ENCODE results near the gene AGMO. TPM values are rescaled to one million over a fixed set of nuclear protein-coding genes. Genes with fewer than 3 reads are reported as not detected.
"Not testable (repeated sequence)": the region's sequence is repeated elsewhere in the genome, so short reads cannot be mapped to it uniquely, and the experiment has no call there.

Gene AGMO
- total and polyA plus RNA-seq, 12 donors = 0.05 to 0.34 (median 0.15) TPM; not detected in 7

- Histone ChIP-seq H3K4me1 (replicated peaks in 1 of 2) (no peaks in the 10 kb centered on the region), H3K36me3 (replicated peaks in 1 of 2) (no peaks in the 10 kb centered on the region), H3K4me3 (no peak overlapping the region), H3K27ac (no peak overlapping the region), H3K27me3 (no peaks in the 10 kb centered on the region), H3K9me3 (replicated peaks in 1 of 3) (no peaks in the 10 kb centered on the region)
- TF ChIP-seq POLR2A (IDR thresholded peaks at IDR 0.05) = no peak
- no peak for TF ChIP-seq CTCF (IDR thresholded peaks at IDR 0.05)
- intact Hi-C loops (cut with DNase I) = no loop called here
- 55 to 71% (median 65%) methylated on average over 3 of the region's 3 CpGs for WGBS, 4 donors
- DNase-seq = no peak
These were observed 258.5 kb downstream of the AGMO start for GRCh38 chr7:15303357-15303756.

GRCh38 chr7:15300986-15301385 is 260.8 kb downstream of the AGMO start:
- H3K36me3 ChIP-seq (replicated peaks in 1 of 2); H3K9me3 ChIP-seq (replicated peaks in 1 of 3); DNase-seq; H3K27ac ChIP-seq; H3K4me1 ChIP-seq (replicated peaks in 1 of 2); intact Hi-C loops (cut with DNase I); H3K27me3 ChIP-seq; H3K4me3 ChIP-seq: not testable (repeated sequence)
- 77 to 84% (median 81%) methylated on average over 6 of the region's 6 CpGs for WGBS, 4 donors

- H3K9me3 ChIP-seq (replicated peaks in 1 of 3) = peaks cover 0 to 3% (median 0%) of the 10 kb centered on the region in 3 donors
- no peaks in the 10 kb centered on the region for H3K36me3 ChIP-seq (replicated peaks in 1 of 2)
- 62 to 72% (median 68%) methylated on average over 5 of the region's 5 CpGs for WGBS, 4 donors
- H3K4me3 ChIP-seq = no peak overlapping the region
- TF ChIP-seq CTCF (IDR thresholded peaks at IDR 0.05) (no peak), POLR2A (IDR thresholded peaks at IDR 0.05) (no peak)
- H3K27me3 ChIP-seq = no peaks in the 10 kb centered on the region
- no peak overlapping the region for H3K27ac ChIP-seq
- no peaks in the 10 kb centered on the region for H3K4me1 ChIP-seq (replicated peaks in 1 of 2)
- DNase-seq = no peak
- intact Hi-C loops (cut with DNase I) = no loop called here
These were observed 269.7 kb downstream of the AGMO start for GRCh38 chr7:15292138-15292537.

- Histone ChIP-seq H3K27ac (no peak overlapping the region), H3K36me3 (replicated peaks in 1 of 2) (no peaks in the 10 kb centered on the region), H3K9me3 (replicated peaks in 1 of 3) (peaks cover 0 to 3% (median 0%) of the 10 kb centered on the region in 3 donors), H3K27me3 (no peaks in the 10 kb centered on the region), H3K4me3 (no peak overlapping the region), H3K4me1 (replicated peaks in 1 of 2) (no peaks in the 10 kb centered on the region)
- WGBS, 4 donors = 70 to 84% (median 79%) methylated on average over 6 of the region's 6 CpGs
- no peak for DNase-seq
- TF ChIP-seq CTCF (IDR thresholded peaks at IDR 0.05) = no peak
- intact Hi-C loops (cut with DNase I) = no loop called here
These were observed 270.1 kb downstream of the AGMO start for GRCh38 chr7:15291699-15292098.

GRCh38 chr7:15288741-15289140 is 273.1 kb downstream of the AGMO start:
- no peaks in the 10 kb centered on the region for H3K27me3 ChIP-seq
- WGBS, 4 donors = 40 to 56% (median 50%) methylated on average over 2 of the region's 2 CpGs
- H3K36me3 ChIP-seq (replicated peaks in 1 of 2) = no peaks in the 10 kb centered on the region
- H3K4me3 ChIP-seq = no peak overlapping the region
- no peak for DNase-seq
- H3K4me1 ChIP-seq (replicated peaks in 1 of 2) = no peaks in the 10 kb centered on the region
- TF ChIP-seq CTCF (IDR thresholded peaks at IDR 0.05) (no peak), POLR2A (IDR thresholded peaks at IDR 0.05) (no peak)
- H3K9me3 ChIP-seq (replicated peaks in 1 of 3) = peaks cover 0 to 7% (median 0%) of the 10 kb centered on the region in 3 donors
- intact Hi-C loops (cut with DNase I) = no loop called here
- no peak overlapping the region for H3K27ac ChIP-seq
